Neutrophil (primary cell): ENCODE results near the gene BNC1.

Experiments used
- H3K27ac ChIP-seq: fragments of 200-600 bp; sonication (generic); 2 replicates; pipeline ENCODE4 v1.5.1; 2016; ENCODE audit warnings: mild to moderate bottlenecking, moderate library complexity
- H3K27me3 ChIP-seq: fragments of 200-600 bp; sonication (generic); 2 replicates; pipeline ENCODE4 v1.6.0; 2016; ENCODE audit warnings: mild to moderate bottlenecking
- H3K36me3 ChIP-seq: fragments of 200-600 bp; sonication (generic); 2 replicates; pipeline ENCODE4 v1.5.1; 2017
- H3K4me1 ChIP-seq, 2 experiments: fragments of 200-600 bp in 1 of 2; sonication (generic) in 1 of 2; 1 replicate in 1 of 2; 2 replicates in 1 of 2; pipeline versions ENCODE4 v1.5.1 to v1.6.1; 2013 to 2016; ENCODE audit warnings: low read depth in 1 of 2, low read length in 1 of 2, mild to moderate bottlenecking in 1 of 2, moderate library complexity in 1 of 2; ENCODE audit not compliant: control insufficient read depth in 1 of 2, insufficient read depth in 1 of 2
- H3K4me3 ChIP-seq, 2 experiments: fragments of 200-600 bp in 1 of 2; sonication (generic) in 1 of 2; 1 replicate in 1 of 2; 2 replicates in 1 of 2; pipeline ENCODE4 v1.5.1; 2013 to 2016; ENCODE audit warnings: low read depth in 1 of 2, low read length in 1 of 2, mild to moderate bottlenecking in 1 of 2, moderate library complexity in 1 of 2
- H3K9me3 ChIP-seq: fragments of 200-600 bp; sonication (generic); 2 replicates; pipeline ENCODE4 v1.5.1; 2016
- TF ChIP-seq, protein P1 (sequence below): fragments of 200-600 bp; sonication (generic); IDR thresholded peaks from 2 replicates; pipeline ENCODE4 v1.5.1; 2016; ENCODE audit warnings: antibody characterized with exemption

The BNC1 gene

DNA sequence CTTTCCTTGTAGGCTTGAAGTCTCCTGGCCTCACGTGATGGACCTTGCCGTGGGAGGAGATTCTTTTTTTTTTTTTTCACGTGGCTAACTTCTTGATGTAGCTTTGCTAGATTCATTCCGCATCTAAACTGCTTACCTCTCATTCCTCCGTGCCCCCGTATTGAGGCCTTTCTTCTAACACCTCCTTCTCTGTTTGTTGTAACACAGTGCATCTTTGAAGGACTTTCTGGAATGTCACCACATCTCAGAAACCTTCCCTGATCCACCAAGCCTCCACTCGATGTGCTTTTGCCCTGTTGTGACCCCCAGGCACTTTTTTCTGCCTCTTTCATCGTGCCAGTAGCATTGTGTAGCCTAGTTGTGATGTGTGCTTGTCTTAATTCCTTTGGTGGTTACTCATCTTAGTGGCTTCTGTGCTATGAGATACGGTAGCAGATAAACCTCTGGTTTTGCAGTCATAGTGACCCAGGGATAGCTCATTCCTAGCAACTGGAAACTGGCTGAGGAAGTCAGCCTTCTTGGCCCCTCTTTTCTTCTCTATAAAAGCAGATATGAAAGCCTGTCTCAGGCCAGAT is 1.6 kb upstream of the BNC1 start:
- TF ChIP-seq, protein P1, sequence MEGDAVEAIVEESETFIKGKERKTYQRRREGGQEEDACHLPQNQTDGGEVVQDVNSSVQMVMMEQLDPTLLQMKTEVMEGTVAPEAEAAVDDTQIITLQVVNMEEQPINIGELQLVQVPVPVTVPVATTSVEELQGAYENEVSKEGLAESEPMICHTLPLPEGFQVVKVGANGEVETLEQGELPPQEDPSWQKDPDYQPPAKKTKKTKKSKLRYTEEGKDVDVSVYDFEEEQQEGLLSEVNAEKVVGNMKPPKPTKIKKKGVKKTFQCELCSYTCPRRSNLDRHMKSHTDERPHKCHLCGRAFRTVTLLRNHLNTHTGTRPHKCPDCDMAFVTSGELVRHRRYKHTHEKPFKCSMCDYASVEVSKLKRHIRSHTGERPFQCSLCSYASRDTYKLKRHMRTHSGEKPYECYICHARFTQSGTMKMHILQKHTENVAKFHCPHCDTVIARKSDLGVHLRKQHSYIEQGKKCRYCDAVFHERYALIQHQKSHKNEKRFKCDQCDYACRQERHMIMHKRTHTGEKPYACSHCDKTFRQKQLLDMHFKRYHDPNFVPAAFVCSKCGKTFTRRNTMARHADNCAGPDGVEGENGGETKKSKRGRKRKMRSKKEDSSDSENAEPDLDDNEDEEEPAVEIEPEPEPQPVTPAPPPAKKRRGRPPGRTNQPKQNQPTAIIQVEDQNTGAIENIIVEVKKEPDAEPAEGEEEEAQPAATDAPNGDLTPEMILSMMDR, result no peak
- no peaks in the 10 kb centered on the region for H3K36me3 ChIP-seq
- H3K4me3 ChIP-seq, result no peak overlapping the region
- peaks cover 99% of the 10 kb centered on the region for H3K27me3 ChIP-seq
- H3K9me3 ChIP-seq, result no peaks in the 10 kb centered on the region
- H3K4me1 ChIP-seq, result no peaks in the 10 kb centered on the region
- H3K27ac ChIP-seq, result no peak overlapping the region

DNA sequence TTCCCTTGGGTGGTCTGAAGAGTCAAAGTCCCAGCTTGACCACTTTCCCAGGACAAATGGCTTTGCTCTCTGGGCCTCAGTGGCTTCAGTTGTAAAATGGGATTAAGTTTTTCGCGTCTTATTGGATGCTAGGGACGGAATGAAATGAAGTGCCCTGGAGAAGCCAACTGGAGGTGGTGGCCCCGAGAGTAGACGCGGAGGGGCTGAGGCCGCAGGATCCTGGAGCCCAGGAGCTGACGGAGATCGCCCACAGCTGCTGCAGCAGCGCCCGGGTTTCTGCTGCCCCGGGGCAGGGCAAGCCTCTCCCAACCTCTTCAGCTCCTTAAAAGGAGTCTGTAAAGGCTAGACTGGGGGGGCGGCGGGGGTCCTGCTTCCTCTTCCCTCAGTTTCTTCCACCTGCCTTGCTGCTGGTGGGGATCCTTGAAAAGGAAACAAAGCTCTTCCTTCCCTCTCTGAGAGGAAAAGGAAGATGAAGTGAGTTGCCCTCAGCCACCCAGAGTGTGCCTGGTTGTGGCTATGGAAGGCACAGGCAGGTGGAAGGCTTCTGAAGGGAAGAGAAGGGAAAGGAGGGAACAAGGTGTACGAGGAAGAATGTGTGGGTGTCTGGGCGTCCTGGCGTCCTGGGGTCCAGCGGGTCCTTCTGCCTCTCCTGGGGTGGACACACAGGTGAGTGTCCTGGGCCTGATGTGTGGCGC is 967 bp upstream of the BNC1 start:
- Histone ChIP-seq H3K27ac (no peak overlapping the region), H3K36me3 (no peaks in the 10 kb centered on the region), H3K4me3 (no peak overlapping the region), H3K27me3 (peaks cover 99% of the 10 kb centered on the region), H3K4me1 (no peaks in the 10 kb centered on the region), H3K9me3 (no peaks in the 10 kb centered on the region)
- TF ChIP-seq, protein P1, result no peak

DNA sequence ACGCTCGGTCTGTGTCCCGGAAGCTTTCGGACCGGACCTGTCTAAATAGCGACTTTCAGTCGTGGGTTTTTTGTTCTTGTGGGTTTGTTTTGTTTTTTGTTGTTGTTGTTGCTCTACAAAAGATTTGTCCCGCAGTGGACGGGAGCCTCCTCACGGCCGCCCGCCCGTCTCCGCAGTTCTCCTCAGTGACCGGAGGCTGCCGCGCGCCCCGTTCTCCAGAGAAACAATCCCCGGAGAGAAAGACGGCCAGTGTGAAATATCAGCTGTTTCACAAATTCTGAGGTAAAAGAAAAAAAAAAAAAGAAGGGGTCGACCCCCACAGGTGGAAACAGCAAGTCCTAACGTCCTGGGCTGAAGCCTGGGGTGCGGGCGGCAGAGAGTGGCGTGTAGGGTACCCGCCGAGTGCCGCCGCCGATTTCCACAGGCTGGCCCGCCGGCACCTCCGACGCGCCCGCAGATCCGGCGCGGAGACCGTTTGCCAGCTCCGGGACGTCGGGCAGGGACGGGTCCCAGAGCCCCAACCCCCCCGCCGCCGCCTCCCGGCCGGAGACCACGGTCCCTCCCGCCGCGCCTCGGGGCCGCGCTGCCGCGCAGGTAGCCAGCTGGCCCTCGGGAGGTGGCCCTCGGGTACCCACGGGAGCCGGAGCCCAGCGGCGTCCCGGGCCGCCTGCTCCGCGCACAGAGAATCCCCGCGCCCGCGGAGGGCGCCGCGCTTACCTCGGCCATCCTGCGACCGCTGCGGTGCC is 478 bp downstream of the BNC1 start:
- H3K27ac ChIP-seq, result no peak overlapping the region
- TF ChIP-seq, protein P1, result no peak
- H3K9me3 ChIP-seq, result no peaks in the 10 kb centered on the region
- H3K36me3 ChIP-seq, result no peaks in the 10 kb centered on the region
- no peaks in the 10 kb centered on the region for H3K4me1 ChIP-seq
- H3K27me3 ChIP-seq, result peaks cover 99% of the 10 kb centered on the region
- no peak overlapping the region for H3K4me3 ChIP-seq

- H3K27ac ChIP-seq, result no peak overlapping the region
- no peaks in the 10 kb centered on the region for H3K4me1 ChIP-seq
- TF ChIP-seq, protein P1, result no peak
- peaks cover 99% of the 10 kb centered on the region for H3K27me3 ChIP-seq
- H3K4me3 ChIP-seq, result no peak overlapping the region
- no peaks in the 10 kb centered on the region for H3K9me3 ChIP-seq
- no peaks in the 10 kb centered on the region for H3K36me3 ChIP-seq
Measured at GRCh38 chr15:83283138-83283812, 1.2 kb downstream of the BNC1 start.

- H3K36me3 ChIP-seq, result no peaks in the 10 kb centered on the region
- no peaks in the 10 kb centered on the region for H3K4me1 ChIP-seq
- TF ChIP-seq, protein P1, result no peak
- H3K9me3 ChIP-seq, result no peaks in the 10 kb centered on the region
- no peak overlapping the region for H3K4me3 ChIP-seq
- H3K27ac ChIP-seq, result no peak overlapping the region
- H3K27me3 ChIP-seq, result peaks cover 99% of the 10 kb centered on the region
Measured at GRCh38 chr15:83282776-83283137, 1.7 kb downstream of the BNC1 start.
